Measurements from ENCODE around the gene ANKRD11. TPM values are rescaled to one million over a fixed set of nuclear protein-coding genes. Genes with fewer than 3 reads are reported as not detected.

Gene ANKRD11
- polyA plus RNA-seq, 3 donors, result 3.2 to 62.4 (median 5.4) TPM

DNA sequence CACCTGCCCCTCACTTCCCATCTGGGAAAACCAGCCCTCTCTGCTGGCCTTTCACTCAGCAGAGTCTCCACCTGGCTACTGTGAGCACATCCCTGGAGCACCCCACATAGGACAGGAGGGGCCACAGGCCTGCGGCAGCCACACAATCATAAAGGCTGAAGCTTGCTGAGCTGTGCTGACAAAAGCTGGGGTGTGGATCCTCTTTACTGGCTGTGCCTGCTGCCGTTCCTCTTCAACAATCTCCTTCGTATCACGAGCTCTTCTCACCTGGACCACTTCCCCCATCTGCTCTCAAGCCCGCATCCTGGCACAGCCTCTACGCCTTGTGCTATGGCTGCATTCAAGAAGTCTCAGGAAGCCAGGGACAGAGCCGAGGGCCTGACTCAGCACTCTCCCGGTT lies 186.7 kb downstream of the ANKRD11 start:
- Histone ChIP-seq H3K4me3 (replicated peaks in 1 of 3; ENCODE audit: low read depth in 2 of 3, low read length in 3 of 3) (no peak overlapping the region), H2AFZ (ENCODE audit: insufficient read depth, low read depth, low read length, poor library complexity, severe bottlenecking) (no peak overlapping the region), H3K79me2 (ENCODE audit: insufficient read depth, low read length) (peaks cover 86% of the 10 kb centered on the region), H3K4me2 (replicated peaks; ENCODE audit: extremely low read depth, low read length, poor library complexity, severe bottlenecking) (no peak overlapping the region), H3K27ac (ENCODE audit: low read depth in 1 of 2, low read length in 2 of 2) (no peak overlapping the region), H4K20me1 (ENCODE audit: insufficient read depth, low read length) (peaks cover 100% of the 10 kb centered on the region), H3K27me3 (ENCODE audit: control insufficient read depth in 2 of 2, insufficient read depth in 2 of 2, low read length in 2 of 2) (no peaks in the 10 kb centered on the region), H3K36me3 (replicated peaks in 1 of 2; ENCODE audit: control insufficient read depth in 1 of 2, insufficient read depth in 2 of 2, low read length in 2 of 2) (peaks cover 46 to 65% of the 10 kb centered on the region in 2 donors), H3K9me3 (replicated peaks in 1 of 2; ENCODE audit: control insufficient read depth in 1 of 2, insufficient read depth in 1 of 2, low read length in 2 of 2) (no peaks in the 10 kb centered on the region), H3K4me1 (ENCODE audit: control insufficient read depth in 1 of 2, insufficient read depth in 2 of 2, low read length in 2 of 2) (peaks cover 5 to 13% of the 10 kb centered on the region in 2 donors), H3K9ac (ENCODE audit: insufficient read depth, low read length, poor library complexity, severe bottlenecking) (no peak overlapping the region)
- TF ChIP-seq CTCF (IDR thresholded peaks at IDR 0.05), result no peak
- Mint-ChIP-seq H3K27me3 (ENCODE audit: low read depth in 3 of 3) (peaks cover 0 to 2% (median 2%) of the 10 kb centered on the region in 3 donors), H3K4me1 (peaks cover 17% of the 10 kb centered on the region), H3K36me3 (peaks cover 33 to 57% of the 10 kb centered on the region in 2 donors), H3K9me3 (peaks cover 0 to 3% (median 0%) of the 10 kb centered on the region in 7 donors), H3K27ac (peak overlapping the region in 2 of 7 donors; percentile 3 to 31), H3K4me3 (no peak overlapping the region)
- DNase-seq, result no peak
- WGBS (ENCODE audit: insufficient coverage), result 33% methylated on average over 7 of the region's 8 CpGs
- intact Hi-C loops (cut with micrococcal nuclease), result no loop called here

DNA sequence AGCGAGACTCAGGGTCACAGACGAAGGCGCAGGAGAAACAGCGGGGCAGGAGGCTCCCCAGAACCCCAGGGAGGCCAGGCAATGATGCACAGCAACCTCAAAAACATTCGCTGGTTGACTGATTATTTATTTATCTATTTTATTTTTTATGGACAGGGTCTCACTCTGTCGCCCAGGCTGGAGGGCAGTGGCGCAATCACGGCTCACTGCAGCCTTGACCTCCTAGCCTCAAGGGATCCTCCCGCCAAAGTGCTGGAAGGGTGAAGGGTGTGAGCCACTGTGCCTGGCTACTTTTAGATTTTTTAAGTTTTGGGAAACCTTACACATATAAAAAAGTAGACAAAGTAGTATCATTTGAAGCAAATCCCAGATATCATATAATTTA lies 189.4 kb downstream of the ANKRD11 start:
- no peak overlapping the region for H3K4me3 ChIP-seq (replicated peaks in 1 of 3; ENCODE audit: low read depth in 2 of 3, low read length in 3 of 3)
- H3K36me3 ChIP-seq (replicated peaks in 1 of 2; ENCODE audit: control insufficient read depth in 1 of 2, insufficient read depth in 2 of 2, low read length in 2 of 2), result peaks cover 48 to 72% of the 10 kb centered on the region in 2 donors
- peaks cover 12 to 19% of the 10 kb centered on the region in 2 donors for H3K4me1 ChIP-seq (ENCODE audit: control insufficient read depth in 1 of 2, insufficient read depth in 2 of 2, low read length in 2 of 2)
- H3K9me3 ChIP-seq (replicated peaks in 1 of 2; ENCODE audit: control insufficient read depth in 1 of 2, insufficient read depth in 1 of 2, low read length in 2 of 2), result no peaks in the 10 kb centered on the region
- no peaks in the 10 kb centered on the region for H3K27me3 ChIP-seq (ENCODE audit: control insufficient read depth in 2 of 2, insufficient read depth in 2 of 2, low read length in 2 of 2)
- TF ChIP-seq CTCF (IDR thresholded peaks at IDR 0.05), result no peak
- peaks cover 39% of the 10 kb centered on the region for H3K4me1 Mint-ChIP-seq
- peaks cover 0 to 3% (median 0%) of the 10 kb centered on the region in 7 donors for H3K9me3 Mint-ChIP-seq
- H3K9ac ChIP-seq (ENCODE audit: insufficient read depth, low read length, poor library complexity, severe bottlenecking), result no peak overlapping the region
- no peak overlapping the region for H3K4me3 Mint-ChIP-seq
- no peak for DNase-seq
- no CpG with 5 or more reads among the region's 9 CpGs for WGBS (ENCODE audit: insufficient coverage)
- H3K36me3 Mint-ChIP-seq, result peaks cover 46 to 70% of the 10 kb centered on the region in 2 donors
- H3K27ac ChIP-seq (ENCODE audit: low read depth in 1 of 2, low read length in 2 of 2), result peak overlapping the region in 1 of 2 donors; percentile 8
- H3K27ac Mint-ChIP-seq, result peak overlapping the region in 2 of 7 donors; percentile 12 to 73
- no peak overlapping the region for H2AFZ ChIP-seq (ENCODE audit: insufficient read depth, low read depth, low read length, poor library complexity, severe bottlenecking)
- peaks cover 90% of the 10 kb centered on the region for H3K79me2 ChIP-seq (ENCODE audit: insufficient read depth, low read length)
- H3K27me3 Mint-ChIP-seq (ENCODE audit: low read depth in 3 of 3), result peaks cover 0 to 2% (median 1%) of the 10 kb centered on the region in 3 donors
- peaks cover 100% of the 10 kb centered on the region for H4K20me1 ChIP-seq (ENCODE audit: insufficient read depth, low read length)
- H3K4me2 ChIP-seq (replicated peaks; ENCODE audit: extremely low read depth, low read length, poor library complexity, severe bottlenecking), result no peak overlapping the region
- intact Hi-C loops (cut with micrococcal nuclease), result no loop called here

Data from CD14-positive monocyte (primary cell).